Breast epithelium (tissue), 4 donors: ENCODE data around the gene PPP1R7. TPM values are rescaled to one million over a fixed set of nuclear protein-coding genes. Genes with fewer than 3 reads are reported as not detected.

Source experiments
- DNase-seq, 2 donors: peaks; one replicate each; pipeline ENCODE4 v3.0.0-alpha.2; 2019; ENCODE audit warnings: low spot score in 2 of 2
- H3K27ac ChIP-seq, 2 donors: fragments of 200-600 bp; sonication (generic) in 1 of 2; one replicate each; pipeline ENCODE4 v1.5.1; 2016 to 2019; ENCODE audit warnings: mild to moderate bottlenecking in 1 of 2
- H3K27me3 ChIP-seq, 2 donors: fragments of 200-600 bp; sonication (generic) in 1 of 2; one replicate each; pipeline versions ENCODE4 v1.5.1 to v1.6.0; 2017 to 2019; ENCODE audit warnings: control low read depth in 1 of 2, mild to moderate bottlenecking in 1 of 2
- H3K36me3 ChIP-seq: fragments of 200-600 bp; one replicate; pipeline ENCODE4 v1.5.1; 2019
- H3K4me1 ChIP-seq, 2 donors: fragments of 200-600 bp; sonication (generic); one replicate each; pipeline ENCODE4 v1.5.1; 2016 to 2019; ENCODE audit warnings: control low read depth in 1 of 2
- H3K4me3 ChIP-seq, 3 donors: fragments of 200-600 bp; sonication (generic); 1 replicate in 2 of 3; 2 replicates in 1 of 3; pipeline ENCODE4 v1.5.1; 2016 to 2019; ENCODE audit warnings: mild to moderate bottlenecking in 3 of 3, moderate library complexity in 2 of 3
- H3K9me3 ChIP-seq, 2 donors: fragments of 200-600 bp; sonication (generic) in 1 of 2; one replicate each; pipeline ENCODE4 v1.5.1; 2016 to 2019; ENCODE audit warnings: control low read depth in 1 of 2
- CTCF ChIP-seq, 3 donors: fragments of 450-650 bp; IDR thresholded peaks; one replicate each; pipeline ENCODE4 v1.5.1; 2016 to 2017; ENCODE audit warnings: antibody characterized with exemption in 3 of 3, mild to moderate bottlenecking in 3 of 3, moderate library complexity in 3 of 3
- POLR2A ChIP-seq: fragments of 450-650 bp; IDR thresholded peaks from one replicate; pipeline ENCODE4 v1.6.1; 2016; ENCODE audit warnings: antibody characterized with exemption, mild to moderate bottlenecking, moderate library complexity
- POLR2AphosphoS5 ChIP-seq, 3 donors: sonication (generic); formaldehyde crosslinking; IDR thresholded peaks; one replicate each; pipeline ENCODE4 v1.6.1; 2017; ENCODE audit warnings: antibody characterized with exemption in 3 of 3
- intact Hi-C: fragments of 100-400 bp; cut with DNase I; formaldehyde crosslinking; loops from one replicate; pipeline ENCODE4 v1.15.1; 2023; ENCODE audit warnings: low total_unique reads
- total RNA-seq, 3 donors: library from RNA; depleted of rRNA; stranded (reverse); fragments of >200 nt; gene quantifications; one replicate each; pipeline ENCODE4 v1.1.0, GENCODE V29; 2016

Gene PPP1R7
- total RNA-seq, 3 donors from 2014 or later = 39.4 to 50.9 (median 43.6) TPM

- Histone ChIP-seq H3K4me1 (no peaks in the 10 kb centered on the region), H3K4me3 (no peak overlapping the region), H3K27ac (no peak overlapping the region), H3K9me3 (no peaks in the 10 kb centered on the region), H3K27me3 (no peaks in the 10 kb centered on the region), H3K36me3 (no peaks in the 10 kb centered on the region)
- TF ChIP-seq POLR2AphosphoS5 (IDR thresholded peaks at IDR 0.05) (no peak), POLR2A (no peak), CTCF (IDR thresholded peaks at IDR 0.05) (no peak)
- no peak for DNase-seq
- intact Hi-C loops = no loop called here
These were observed 39.4 kb upstream of the PPP1R7 start for GRCh38 chr2:241110607-241111439.

GRCh38 chr2:241111440-241111805 lies 38.8 kb upstream of the PPP1R7 start:
- Histone ChIP-seq H3K27me3 (no peaks in the 10 kb centered on the region), H3K27ac (no peak overlapping the region), H3K4me1 (no peaks in the 10 kb centered on the region), H3K4me3 (no peak overlapping the region), H3K36me3 (no peaks in the 10 kb centered on the region), H3K9me3 (no peaks in the 10 kb centered on the region)
- intact Hi-C loops = no loop called here
- no peak for DNase-seq
- TF ChIP-seq CTCF (IDR thresholded peaks at IDR 0.05) (no peak), POLR2A (no peak), POLR2AphosphoS5 (IDR thresholded peaks at IDR 0.05) (no peak)

GRCh38 chr2:241112046-241112445 lies 38.2 kb upstream of the PPP1R7 start:
- no peaks in the 10 kb centered on the region for H3K27me3 ChIP-seq
- DNase-seq = no peak
- H3K27ac ChIP-seq = no peak overlapping the region
- intact Hi-C loops = no loop called here
- H3K4me1 ChIP-seq = no peaks in the 10 kb centered on the region
- no peaks in the 10 kb centered on the region for H3K36me3 ChIP-seq
- TF ChIP-seq CTCF (IDR thresholded peaks at IDR 0.05) = no peak
- no peak for TF ChIP-seq POLR2A
- TF ChIP-seq POLR2AphosphoS5 (IDR thresholded peaks at IDR 0.05) = no peak
- no peak overlapping the region for H3K4me3 ChIP-seq
- H3K9me3 ChIP-seq = no peaks in the 10 kb centered on the region

- Histone ChIP-seq H3K27ac (no peak overlapping the region), H3K4me1 (no peaks in the 10 kb centered on the region), H3K27me3 (no peaks in the 10 kb centered on the region), H3K36me3 (no peaks in the 10 kb centered on the region), H3K4me3 (no peak overlapping the region), H3K9me3 (no peaks in the 10 kb centered on the region)
- intact Hi-C loops = no loop called here
- no peak for TF ChIP-seq POLR2AphosphoS5 (IDR thresholded peaks at IDR 0.05)
- no peak for TF ChIP-seq CTCF (IDR thresholded peaks at IDR 0.05)
- TF ChIP-seq POLR2A = no peak
- no peak for DNase-seq
These were observed 37.7 kb upstream of the PPP1R7 start for GRCh38 chr2:241112592-241112991.

GRCh38 chr2:241114836-241115235 lies 35.4 kb upstream of the PPP1R7 start:
- DNase-seq = no peak
- Histone ChIP-seq H3K4me1 (no peaks in the 10 kb centered on the region), H3K36me3 (no peaks in the 10 kb centered on the region), H3K9me3 (no peaks in the 10 kb centered on the region), H3K4me3 (no peak overlapping the region), H3K27ac (no peak overlapping the region), H3K27me3 (no peaks in the 10 kb centered on the region)
- intact Hi-C loops = no loop called here
- no peak for TF ChIP-seq CTCF (IDR thresholded peaks at IDR 0.05)
- no peak for TF ChIP-seq POLR2AphosphoS5 (IDR thresholded peaks at IDR 0.05)
- no peak for TF ChIP-seq POLR2A
